Smooth muscle cell (in vitro differentiated cells): ENCODE measurements around the gene ACSL1. TPM values are rescaled to one million over a fixed set of nuclear protein-coding genes. Genes with fewer than 3 reads are reported as not detected.
"Not testable (repeated sequence)": the region's sequence is repeated elsewhere in the genome, so short reads cannot be mapped to it uniquely, and the experiment has no call there.

Source experiments
- DNase-seq: peaks from one replicate; lab custom pipeline; 2025; ENCODE audit not compliant: unreplicated experiment; lab: John Stamatoyannopoulos, UW
- H2AFZ ChIP-seq: fragments of 200-600 bp; sonication (generic); 2 replicates; pipeline ENCODE4 v1.6.0; 2016; ENCODE audit warnings: antibody characterized with exemption, low read depth, mild to moderate bottlenecking
- H3F3A ChIP-seq: fragments of 200-600 bp; sonication (generic); 2 replicates; pipeline ENCODE4 v1.6.0; 2017; ENCODE audit warnings: antibody characterized with exemption, low read depth
- H3K27ac ChIP-seq: fragments of 200-600 bp; sonication (generic); 2 replicates; pipeline ENCODE4 v1.5.1; 2016; ENCODE audit warnings: low read depth, mild to moderate bottlenecking
- H3K27me3 ChIP-seq: fragments of 200-600 bp; sonication (generic); 2 replicates; pipeline ENCODE4 v1.6.1; 2016; ENCODE audit warnings: low read depth, mild to moderate bottlenecking
- H3K36me3 ChIP-seq: fragments of 200-600 bp; sonication (generic); 2 replicates; pipeline ENCODE4 v1.5.1; 2016; ENCODE audit warnings: low read depth
- H3K4me1 ChIP-seq: fragments of 200-600 bp; sonication (generic); 2 replicates; pipeline ENCODE4 v1.5.1; 2016; ENCODE audit warnings: low read depth
- H3K4me2 ChIP-seq: fragments of 200-600 bp; sonication (generic); 2 replicates; pipeline ENCODE4 v1.6.0; 2016; ENCODE audit warnings: mild to moderate bottlenecking
- H3K4me3 ChIP-seq: fragments of 200-600 bp; sonication (generic); 2 replicates; pipeline ENCODE4 v1.5.1; 2016; ENCODE audit warnings: mild to moderate bottlenecking
- H3K79me2 ChIP-seq: fragments of 200-600 bp; sonication (generic); 2 replicates; pipeline ENCODE4 v1.6.0; 2016; ENCODE audit warnings: low read depth, mild to moderate bottlenecking
- H3K9ac ChIP-seq: fragments of 200-600 bp; sonication (generic); 2 replicates; pipeline ENCODE4 v1.6.0; 2016; ENCODE audit warnings: low read depth
- H3K9me3 ChIP-seq: fragments of 200-600 bp; sonication (generic); replicated peaks from 2 replicates; pipeline ENCODE4 v1.5.1; 2016; ENCODE audit warnings: low read depth
- H4K20me1 ChIP-seq: fragments of 200-600 bp; sonication (generic); 2 replicates; pipeline ENCODE4 v1.6.0; 2016; ENCODE audit warnings: low read depth
- CTCF ChIP-seq: fragments of 200-600 bp; sonication (generic); IDR thresholded peaks from 2 replicates; pipeline ENCODE4 v1.5.1; 2017; ENCODE audit warnings: borderline replicate concordance, mild to moderate bottlenecking, antibody characterized with exemption; ENCODE audit not compliant: insufficient read depth, poor library complexity, severe bottlenecking
- WGBS: methylation state at CpG from one replicate; pipeline ENCODE4 v1.1.7; 2016; ENCODE audit warnings: low lambda C conversion rate; 5-methylcytosine and 5-hydroxymethylcytosine counted together
- polyA plus RNA-seq: library from polyadenylated mRNA; unstranded; fragments of >200 nt; fragmentation: Nextera tagmentation; extraction: Ambion mirVana; gene quantifications from 2 replicates; pipeline ENCODE4 v1.2.1, GENCODE V29; 2016
- total RNA-seq: library from RNA; depleted of rRNA; stranded (reverse); fragments of >200 nt; gene quantifications from 2 replicates; pipeline ENCODE4 v1.2.3, GENCODE V29; 2014

ACSL1 gene
- total and polyA plus RNA-seq, 2 experiments from 2014 or later: 13.8 to 24.5 TPM

- 23% methylated on average over 10 of the region's 10 CpGs for WGBS
- no peaks in the 10 kb centered on the region for H3K9me3 ChIP-seq
- H3K4me2 ChIP-seq: peak overlapping the region; percentile 59
- H3K36me3 ChIP-seq: no peaks in the 10 kb centered on the region
- DNase-seq: no peak
- H2AFZ ChIP-seq: peak overlapping the region; percentile 6
- TF ChIP-seq CTCF: peak; percentile 73
- H3K4me1 ChIP-seq: peaks cover 8% of the 10 kb centered on the region
- H3K4me3 ChIP-seq: no peak overlapping the region
- H3K9ac ChIP-seq: no peak overlapping the region
- no peaks in the 10 kb centered on the region for H3K27me3 ChIP-seq
- H3K27ac ChIP-seq: peak overlapping the region; percentile 67
- H4K20me1 ChIP-seq: no peaks in the 10 kb centered on the region
- no peaks in the 10 kb centered on the region for H3K79me2 ChIP-seq
- H3F3A ChIP-seq: no peaks in the 10 kb centered on the region
These were observed 79.7 kb downstream of the ACSL1 start for GRCh38 chr4:184745831-184746795.

GRCh38 chr4:184744236-184744635 lies 81.5 kb downstream of the ACSL1 start:
- peaks cover 8% of the 10 kb centered on the region for H3K4me1 ChIP-seq
- no peaks in the 10 kb centered on the region for H3F3A ChIP-seq
- H3K9ac ChIP-seq: no peak overlapping the region
- no peak overlapping the region for H3K27ac ChIP-seq
- no peaks in the 10 kb centered on the region for H4K20me1 ChIP-seq
- H3K9me3 ChIP-seq: no peaks in the 10 kb centered on the region
- H3K79me2 ChIP-seq: no peaks in the 10 kb centered on the region
- no peak for TF ChIP-seq CTCF
- no peak overlapping the region for H2AFZ ChIP-seq
- 96% methylated on average over 10 of the region's 10 CpGs for WGBS
- H3K36me3 ChIP-seq: no peaks in the 10 kb centered on the region
- H3K27me3 ChIP-seq: no peaks in the 10 kb centered on the region
- DNase-seq: no peak
- H3K4me2 ChIP-seq: no peak overlapping the region
- no peak overlapping the region for H3K4me3 ChIP-seq

- Histone ChIP-seq H3K4me3 (no peak overlapping the region), H3K27me3 (no peaks in the 10 kb centered on the region), H3K4me1 (peaks cover 8% of the 10 kb centered on the region), H3K9me3 (no peaks in the 10 kb centered on the region), H2AFZ (no peak overlapping the region), H3K27ac (no peak overlapping the region), H4K20me1 (no peaks in the 10 kb centered on the region), H3K79me2 (no peaks in the 10 kb centered on the region), H3K4me2 (no peak overlapping the region), H3K36me3 (no peaks in the 10 kb centered on the region), H3K9ac (no peak overlapping the region), H3F3A (no peaks in the 10 kb centered on the region)
- whole genome bisulfite sequencing: 94% methylated on average over 4 of the region's 4 CpGs
- no peak for DNase-seq
- TF ChIP-seq CTCF: no peak
These were observed 82.1 kb downstream of the ACSL1 start for GRCh38 chr4:184743650-184744049.

- H3K79me2 ChIP-seq, H3K4me1 ChIP-seq, H2AFZ ChIP-seq, H3K27ac ChIP-seq, H3K4me2 ChIP-seq, H3K4me3 ChIP-seq, H3F3A ChIP-seq, H3K36me3 ChIP-seq, H3K27me3 ChIP-seq, DNase-seq, H4K20me1 ChIP-seq, H3K9me3 ChIP-seq, H3K9ac ChIP-seq: not testable (repeated sequence)
- 94% methylated on average over 1 of the region's 1 CpG for WGBS
These were observed 84.1 kb downstream of the ACSL1 start for GRCh38 chr4:184741651-184742050.
